ENCODE results near the gene SLC5A8.
"Not testable (repeated sequence)": the region's sequence is repeated elsewhere in the genome, so short reads cannot be mapped to it uniquely, and the experiment has no call there.

Gene SLC5A8

GRCh38 chr12:101168001-101168400, 42.0 kb downstream of the SLC5A8 start:
- DNase-seq (no peak), ATAC-seq (no peak)

GRCh38 chr12:101166866-101167265, 43.2 kb downstream of the SLC5A8 start:
- DNase-seq (no peak), ATAC-seq (no peak)

- ATAC-seq (no peak), DNase-seq (no peak)
These were observed 44.7 kb downstream of the SLC5A8 start for GRCh38 chr12:101165319-101165718.

- DNase-seq, ATAC-seq: not testable (repeated sequence)
These were observed 64.1 kb downstream of the SLC5A8 start for GRCh38 chr12:101145777-101146431.

GRCh38 chr12:101127521-101128219, 82.4 kb downstream of the SLC5A8 start:
- no peak for DNase-seq
- ATAC-seq, result no peak

GRCh38 chr12:101117842-101118241, 92.2 kb downstream of the SLC5A8 start:
- ATAC-seq (no peak), DNase-seq (no peak)

- DNase-seq (no peak), ATAC-seq (no peak)
These were observed 93.1 kb downstream of the SLC5A8 start for GRCh38 chr12:101116911-101117310.

GRCh38 chr12:101115326-101115725, 94.7 kb downstream of the SLC5A8 start:
- ATAC-seq (no peak), DNase-seq (no peak)

GRCh38 chr12:101111441-101111840, 98.6 kb downstream of the SLC5A8 start:
- ATAC-seq (no peak), DNase-seq (no peak)

- DNase-seq (no peak), ATAC-seq (no peak)
These were observed 99.2 kb downstream of the SLC5A8 start for GRCh38 chr12:101110866-101111265.

GRCh38 chr12:101108130-101108529, 101.9 kb downstream of the SLC5A8 start:
- ATAC-seq (no peak), DNase-seq (no peak)

GRCh38 chr12:101107032-101107763, 102.8 kb downstream of the SLC5A8 start:
- ATAC-seq, result no peak

More at GRCh38 chr12:101107032-101107763, 102.8 kb downstream of the SLC5A8 start:
- DNase-seq, result no peak

Data from stimulated activated naive CD8-positive, alpha-beta T cell treated with anti-CD3 and anti-CD28 coated beads, Interleukin-15, Interleukin-2, amounts not matched to agents 100 U/mL and 50 U/mL, for 24 hours (primary cell).